ENCODE measurements around the gene TMEM140. TPM values are rescaled to one million over a fixed set of nuclear protein-coding genes. Genes with fewer than 3 reads are reported as not detected.
A peak's percentile ranks its signal among the peaks of the same experiment; 100 is the strongest.

TMEM140 gene
- polyA plus RNA-seq, 5 donors: 16.4 to 20.4 (median 16.9) TPM

DNA sequence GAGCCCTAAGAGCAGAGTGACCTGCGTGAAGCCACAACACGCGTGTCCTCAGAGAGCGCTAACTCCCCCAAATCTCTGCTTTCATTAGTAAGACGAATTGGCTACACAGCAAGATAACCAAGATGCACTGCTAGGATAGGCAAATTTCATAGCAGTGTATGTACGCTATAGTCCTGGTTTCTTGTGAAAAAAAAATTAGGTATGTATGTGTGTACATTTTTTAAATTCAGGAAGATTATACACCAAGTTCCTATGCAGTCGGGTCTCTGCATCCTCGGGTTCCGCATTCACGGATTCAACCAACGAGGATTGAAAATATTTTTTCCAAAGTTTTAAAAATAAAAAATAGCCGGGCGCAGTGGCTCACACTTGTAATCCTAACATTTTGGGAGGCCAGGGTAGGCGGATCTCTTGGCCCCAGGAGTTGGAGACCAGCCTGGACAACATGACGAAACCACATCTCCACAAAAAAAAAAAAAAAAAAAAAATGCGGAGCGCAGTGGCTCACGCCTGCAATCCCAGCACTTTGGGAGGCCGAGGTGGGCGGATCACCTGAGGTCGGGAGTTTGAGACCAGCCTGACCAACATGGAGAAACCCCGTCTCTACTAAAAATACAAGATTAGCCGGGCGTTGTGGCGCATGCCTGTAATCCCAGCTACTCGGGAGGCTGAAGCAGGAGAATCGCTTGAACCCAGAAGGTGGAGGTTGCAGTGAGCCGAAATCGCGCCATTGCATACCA lies 64.2 kb downstream of the TMEM140 start:
- peak; percentile 36 to 55 for DNase-seq

DNA sequence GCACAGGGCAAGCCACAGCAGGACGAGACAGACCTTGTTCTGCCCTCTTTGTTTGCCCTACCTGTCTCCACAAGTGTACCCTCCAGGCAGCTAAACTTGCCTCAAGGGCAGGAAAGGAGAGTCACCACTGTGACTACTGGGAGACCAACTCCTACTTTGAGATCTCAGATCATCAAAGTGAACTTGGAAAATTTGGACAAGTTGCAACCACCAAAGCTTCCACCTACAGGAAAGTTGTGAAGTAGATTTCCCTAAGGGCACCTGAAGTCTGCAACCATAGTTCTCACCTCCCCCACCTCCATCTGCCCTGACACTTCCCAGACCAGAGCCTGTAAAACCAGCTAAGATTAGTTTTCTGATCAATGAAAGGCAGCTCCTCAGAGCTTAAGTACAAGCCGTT lies 66.0 kb downstream of the TMEM140 start:
- no peak for DNase-seq

DNA sequence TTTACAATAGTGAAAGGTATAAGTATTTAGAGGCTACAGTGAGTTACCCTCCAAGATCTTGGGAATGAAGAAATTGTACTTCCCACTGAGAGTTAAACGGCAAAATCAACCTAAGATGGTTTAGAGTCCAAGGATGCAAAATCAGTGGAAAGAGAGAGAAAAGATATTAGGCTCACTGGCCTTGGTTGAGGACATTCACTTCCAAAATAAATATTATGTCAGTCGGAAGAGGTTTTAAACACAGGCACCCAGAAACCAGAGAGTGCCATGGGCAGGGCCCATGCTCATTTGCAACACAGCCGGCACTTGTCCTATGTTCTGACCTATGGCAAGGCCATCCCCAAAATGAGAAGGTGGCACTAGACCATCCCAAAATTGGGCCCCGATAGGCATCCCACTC lies 67.3 kb downstream of the TMEM140 start:
- no peak for DNase-seq

DNA sequence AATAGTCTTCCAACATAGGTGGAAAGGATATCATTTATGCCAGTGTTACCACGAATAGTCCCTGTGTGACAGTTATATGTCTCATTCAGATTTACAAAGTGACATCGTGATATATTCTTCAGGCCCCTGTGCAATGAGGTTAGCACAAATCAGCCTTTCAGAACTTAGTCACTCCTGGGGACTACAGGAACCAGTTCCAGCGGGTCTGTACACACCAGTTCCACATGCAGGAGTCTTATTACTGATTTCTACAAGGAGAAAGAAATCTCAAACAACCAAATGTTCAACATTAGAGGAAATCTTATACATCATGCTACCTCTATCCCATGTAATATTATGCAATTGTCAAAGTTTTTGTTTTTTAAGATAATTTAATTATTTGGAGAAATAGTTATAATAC lies 67.8 kb downstream of the TMEM140 start:
- no peak for DNase-seq

Other genes with a start within 250 kb of the TMEM140 start
- gene AGBL3, start 161.6 kb upstream of the TMEM140 start, polyA plus RNA-seq (ENCODE audit: insufficient read depth in 1 of 5, insufficient read length in 5 of 5, low replicate concordance in 1 of 5): 10 to 100 TPM in 4 of 5 donors, 1 to 10 TPM in 1; 8.7 to 16.9 (median 12.6) TPM
- 10 to 100 TPM; 43.2 to 52.0 (median 45.0) TPM for gene CYREN, start 22.6 kb downstream of the TMEM140 start, polyA plus RNA-seq (ENCODE audit: insufficient read depth in 1 of 5, insufficient read length in 5 of 5, low replicate concordance in 1 of 5)
- 10 to 100 TPM; 44.7 to 70.5 (median 49.9) TPM for gene WDR91, start 63.5 kb downstream of the TMEM140 start, polyA plus RNA-seq (ENCODE audit: insufficient read depth in 1 of 5, insufficient read length in 5 of 5, low replicate concordance in 1 of 5)
- under 1 TPM; 0.11 to 0.42 (median 0.21) TPM for gene STRA8, start 85.8 kb downstream of the TMEM140 start, polyA plus RNA-seq (ENCODE audit: insufficient read depth in 1 of 5, insufficient read length in 5 of 5, low replicate concordance in 1 of 5)